NOMO-1 treated with DMSO at 0.1 percent for 48 hours (cell line): ENCODE data around the gene CBFB.
A peak's percentile ranks its signal among the peaks of the same experiment; 100 is the strongest.

ENCODE experiments used
- DNase-seq: peaks from one replicate; lab custom pipeline; 2025; ENCODE audit not compliant: unreplicated experiment; lab: John Stamatoyannopoulos, UW

Gene CBFB

GRCh38 chr16:67091906-67092566 lies 63.1 kb downstream of the CBFB start:
- no peak for DNase-seq

- DNase-seq = no peak
Measured at GRCh38 chr16:67093098-67093726, 64.3 kb downstream of the CBFB start.

- no peak for DNase-seq
Measured at GRCh38 chr16:67098599-67098998, 69.7 kb downstream of the CBFB start.

- no peak for DNase-seq
Measured at GRCh38 chr16:67100569-67101310, 71.8 kb downstream of the CBFB start.

- DNase-seq = no peak
Measured at GRCh38 chr16:67101311-67102082, 72.5 kb downstream of the CBFB start.

GRCh38 chr16:67104061-67104460 lies 75.1 kb downstream of the CBFB start:
- no peak for DNase-seq

- DNase-seq = peak; percentile 53
Measured at GRCh38 chr16:67104845-67105244, 75.9 kb downstream of the CBFB start.

GRCh38 chr16:67105246-67105645 lies 76.3 kb downstream of the CBFB start:
- DNase-seq = peak; percentile 61

- no peak for DNase-seq
Measured at GRCh38 chr16:67105881-67106280, 76.9 kb downstream of the CBFB start.

GRCh38 chr16:67108489-67108888 lies 79.5 kb downstream of the CBFB start:
- no peak for DNase-seq

- no peak for DNase-seq
Measured at GRCh38 chr16:67108931-67109406, 80.0 kb downstream of the CBFB start.

GRCh38 chr16:67109407-67110135 lies 80.6 kb downstream of the CBFB start, which contains the start of gene PHAF1:
PHAF1 (plus strand) TSS chr16:67109941; CDS start chr16:67110176, 235 bp downstream.
- peak; percentile 77 for DNase-seq

- no peak for DNase-seq
Measured at GRCh38 chr16:67111951-67112444, 83.0 kb downstream of the CBFB start.

GRCh38 chr16:67112591-67113399 lies 83.8 kb downstream of the CBFB start:
- DNase-seq = no peak

- no peak for DNase-seq
Measured at GRCh38 chr16:67114793-67115192, 85.8 kb downstream of the CBFB start.

- no peak for DNase-seq
Measured at GRCh38 chr16:67115639-67116038, 86.7 kb downstream of the CBFB start.

- DNase-seq = peak; percentile 46
Measured at GRCh38 chr16:67116388-67117311, 87.7 kb downstream of the CBFB start.

- DNase-seq = no peak
Measured at GRCh38 chr16:67117716-67118115, 88.8 kb downstream of the CBFB start.
